Adrenal gland (tissue), 12 donors: ENCODE data around the gene OR52A5. TPM values are rescaled to one million over a fixed set of nuclear protein-coding genes. Genes with fewer than 3 reads are reported as not detected.

Experiments
- DNase-seq, 7 donors: peaks; one replicate each; pipeline ENCODE4 v3.0.0-alpha.2; 2019 to 2020
- H3K27ac ChIP-seq, 5 donors: fragments of 200-600 bp; sonication (generic) in 4 of 5; 1 replicate in 3 of 5; 2 replicates in 2 of 5; pipeline versions ENCODE4 v1.5.1 to v1.8.0; 2016 to 2020; ENCODE audit warnings: mild to moderate bottlenecking in 1 of 5
- H3K27me3 ChIP-seq: fragments of 200-600 bp; 2 replicates; pipeline ENCODE4 v1.8.0; 2021
- H3K36me3 ChIP-seq, 2 donors: fragments of 200-600 bp; replicated peaks in 1 of 2; 1 replicate in 1 of 2; 2 replicates in 1 of 2; pipeline versions ENCODE4 v1.5.1 to v1.8.0; 2018 to 2022
- H3K4me1 ChIP-seq, 2 donors: fragments of 200-600 bp; replicated peaks in 1 of 2; 1 replicate in 1 of 2; 2 replicates in 1 of 2; pipeline versions ENCODE4 v1.5.1 to v1.8.0; 2018 to 2021
- H3K4me3 ChIP-seq, 4 donors: fragments of 200-600 bp; sonication (generic) in 3 of 4; one replicate each; pipeline ENCODE4 v1.5.1; 2016 to 2018
- H3K9me3 ChIP-seq, 3 donors: fragments of 200-600 bp; sonication (generic) in 1 of 3; replicated peaks in 1 of 3; 1 replicate in 2 of 3; 2 replicates in 1 of 3; pipeline versions ENCODE4 v1.5.1 to v1.8.0; 2016 to 2021
- CTCF ChIP-seq, 6 experiments: fragments of 450-650 bp in 4 of 6; fragments of 200-600 bp in 2 of 6; sonication (generic) in 1 of 6; IDR thresholded peaks; 1 replicate in 5 of 6; 2 replicates in 1 of 6; pipeline versions ENCODE4 v1.5.1 to v1.8.0; 2016 to 2021; ENCODE audit warnings: antibody characterized with exemption in 6 of 6, mild to moderate bottlenecking in 2 of 6, moderate library complexity in 1 of 6
- POLR2A ChIP-seq, 2 donors: fragments of 450-650 bp; IDR thresholded peaks; one replicate each; pipeline ENCODE4 v1.6.1; 2017; ENCODE audit warnings: antibody characterized with exemption in 2 of 2, mild to moderate bottlenecking in 2 of 2, moderate library complexity in 1 of 2
- WGBS, 4 donors: extraction: QIAGEN DNeasy Blood & Tissue Kit in 2 of 4; methylation state at CpG; one replicate each; pipeline versions ENCODE4 v1.1.5 to v1.1.7; 2013 to 2017; 5-methylcytosine and 5-hydroxymethylcytosine counted together
- intact Hi-C, 2 donors: fragments of 100-400 bp; cut with DNase I; formaldehyde crosslinking; loops; one replicate each; pipeline versions ENCODE4 v1.14.1 to v1.15.0; 2022 to 2023
- polyA plus RNA-seq, 3 donors: library from polyadenylated mRNA; stranded (reverse); fragments of 200-250 nt in 2 of 3; fragments of 350-450 nt in 1 of 3; fragmentation: Illumina TruSeq in 1 of 3; extraction: RNeasy Lipid Tissue Mini Kit (QIAGEN cat#74804) in 1 of 3; gene quantifications; one replicate each; pipeline ENCODE4 v1.2.3, GENCODE V29; 2013 to 2014
- total RNA-seq, 9 donors: library from RNA; depleted of rRNA in 4 of 9; stranded (reverse); fragments of >200 nt in 4 of 9; fragments of 120-200 nt in 1 of 9; fragmentation: NEBNext Ultra II Directional in 1 of 9; extraction: Animal tissue kit (Norgen Biotek cat#: 25700) in 1 of 9; gene quantifications; one replicate each; pipeline versions ENCODE4 v1.1.0 to v1.2.4, GENCODE V29; 2013 to 2023
- donor health status: healthy with polysubstance abuse.
- donor health status: Bipolar disorder and iron deficiency.
- donor health status: DM: yes; HTN: yes; CAD: no.
- donor health status: DM: no; HTN: no; CAD: no.
- donor health status: DM: no; HTN: no; CAD: no.
- donor health status: DM: yes; HTN: yes; CAD: no.

Gene OR52A5
- total and polyA plus RNA-seq, 12 donors: not detected

- Histone ChIP-seq H3K4me3 (no peak overlapping the region), H3K9me3 (no peaks in the 10 kb centered on the region), H3K27me3 (no peaks in the 10 kb centered on the region), H3K36me3 (no peaks in the 10 kb centered on the region), H3K4me1 (no peaks in the 10 kb centered on the region), H3K27ac (no peak overlapping the region)
- 58 to 70% (median 64%) methylated on average over 2 of the region's 2 CpGs for WGBS, 4 donors
- intact Hi-C loops: no loop called here
- TF ChIP-seq POLR2A (IDR thresholded peaks at IDR 0.05) (no peak), CTCF (IDR thresholded peaks at IDR 0.05) (no peak)
- DNase-seq: no peak
These were observed 42.1 kb downstream of the OR52A5 start for GRCh38 chr11:5096011-5096410.

GRCh38 chr11:5092821-5093585 is 45.2 kb downstream of the OR52A5 start:
- Histone ChIP-seq H3K36me3 (no peaks in the 10 kb centered on the region), H3K27ac (no peak overlapping the region), H3K27me3 (no peaks in the 10 kb centered on the region), H3K4me1 (no peaks in the 10 kb centered on the region), H3K9me3 (no peaks in the 10 kb centered on the region), H3K4me3 (no peak overlapping the region)
- WGBS, 4 donors: 77 to 91% (median 83%) methylated on average over 8 of the region's 8 CpGs
- TF ChIP-seq POLR2A (IDR thresholded peaks at IDR 0.05) (no peak), CTCF (IDR thresholded peaks at IDR 0.05) (no peak)
- intact Hi-C loops: no loop called here
- no peak for DNase-seq

- no peaks in the 10 kb centered on the region for H3K4me1 ChIP-seq
- TF ChIP-seq POLR2A (IDR thresholded peaks at IDR 0.05) (no peak), CTCF (IDR thresholded peaks at IDR 0.05) (no peak)
- 77 to 89% (median 84%) methylated on average over 1 of the region's 1 CpG for WGBS, 4 donors
- H3K27me3 ChIP-seq: no peaks in the 10 kb centered on the region
- H3K4me3 ChIP-seq: no peak overlapping the region
- DNase-seq: no peak
- no peaks in the 10 kb centered on the region for H3K9me3 ChIP-seq
- intact Hi-C loops: no loop called here
- no peak overlapping the region for H3K27ac ChIP-seq
- no peaks in the 10 kb centered on the region for H3K36me3 ChIP-seq
These were observed 47.5 kb downstream of the OR52A5 start for GRCh38 chr11:5090668-5091067.

GRCh38 chr11:5088556-5088955 is 49.6 kb downstream of the OR52A5 start:
- no peaks in the 10 kb centered on the region for H3K4me1 ChIP-seq
- no peak for DNase-seq
- no peak overlapping the region for H3K27ac ChIP-seq
- TF ChIP-seq POLR2A (IDR thresholded peaks at IDR 0.05) (no peak), CTCF (IDR thresholded peaks at IDR 0.05) (no peak)
- no peaks in the 10 kb centered on the region for H3K36me3 ChIP-seq
- H3K4me3 ChIP-seq: no peak overlapping the region
- no peaks in the 10 kb centered on the region for H3K9me3 ChIP-seq
- intact Hi-C loops: no loop called here
- no peaks in the 10 kb centered on the region for H3K27me3 ChIP-seq
